A549 (cell line): ENCODE data around the gene AP2A2. TPM values are rescaled to one million over a fixed set of nuclear protein-coding genes. Genes with fewer than 3 reads are reported as not detected.

ENCODE experiments used
- ATAC-seq, 2 experiments: fragments of 200-7000 bp in 1 of 2; fragments of >200 bp in 1 of 2; cut with Nextera tagmentation in 1 of 2; cut with Tn5 transposase in 1 of 2; 3 replicates each; pipeline versions ENCODE4 v1.8.0 to v1.9.1; 2018 to 2020; ENCODE audit warnings: mild to moderate bottlenecking in 1 of 2, moderate library complexity in 1 of 2
- CTCF ChIA-PET: fragments of 300-600 bp; sonication (Branson Sonifier 250); formaldehyde crosslinking; extraction: SDS; loops from one replicate; lab custom pipeline; 2021; ENCODE audit warnings: antibody characterized with exemption, inconsistent platforms; lab: Yijun Ruan, JAX
- POLR2A ChIA-PET: fragments of 350-600 bp; formaldehyde crosslinking; extraction: SDS; loops from one replicate; lab custom pipeline; 2021; ENCODE audit warnings: antibody characterized with exemption, inconsistent platforms; lab: Yijun Ruan, JAX
- DNase-seq, 2 experiments: peaks; one replicate each; pipeline versions ENCODE4 v3.0.0 to v3.0.0-alpha.2; 2011 to 2016; ENCODE audit warnings: low read depth in 1 of 2, low spot score in 1 of 2
- FAIRE-seq: peaks from 2 replicates; lab custom pipeline; 2011; peaks lifted over from hg19 to GRCh38; lab: Jason Lieb, UNC
- H3K27ac ChIP-seq, 2 experiments: fragments of >200 bp; sonication (Bioruptor Twin); formaldehyde crosslinking; 3 replicates each; pipeline ENCODE4 v1.5.1; 2016 to 2017
- H3K4me1 ChIP-seq: fragments of >200 bp; sonication (Bioruptor Twin); formaldehyde crosslinking; 3 replicates; pipeline ENCODE4 v1.6.1; 2016
- H3K4me2 ChIP-seq: fragments of >200 bp; sonication (Bioruptor Twin); formaldehyde crosslinking; 3 replicates; pipeline ENCODE4 v1.6.1; 2016
- H3K4me3 ChIP-seq: fragments of >200 bp; sonication (Bioruptor Twin); formaldehyde crosslinking; 3 replicates; pipeline ENCODE4 v1.5.1; 2016
- H3K9me3 ChIP-seq: fragments of >200 bp; sonication (Bioruptor Twin); formaldehyde crosslinking; 3 replicates; pipeline ENCODE4 v1.6.1; 2016
- ATOH8 ChIP-seq: fragments of 250-450 bp; sonication (Bioruptor Pico); IDR thresholded peaks from 2 replicates; pipeline ENCODE4 v1.5.0; 2020; ENCODE audit warnings: low read depth, mild to moderate bottlenecking, moderate library complexity
- BHLHE40 ChIP-seq: IDR thresholded peaks from 2 replicates; pipeline ENCODE4 v1.6.1; 2012; ENCODE audit warnings: low read depth, low read length, inconsistent platforms
- CBX8 ChIP-seq: fragments of 200-600 bp; sonication (generic); IDR thresholded peaks from 2 replicates; pipeline ENCODE4 v1.6.1; 2016
- CTCF ChIP-seq: fragments of >200 bp; sonication (Bioruptor Twin); formaldehyde crosslinking; IDR thresholded peaks from 3 replicates; pipeline ENCODE4 v1.5.1; 2016
- ELK1 ChIP-seq: fragments of 150-350 bp; IDR thresholded peaks from 2 replicates; pipeline ENCODE4 v1.6.1; 2014; ENCODE audit warnings: low read depth, mild to moderate bottlenecking, low read length
- FOSB ChIP-seq: fragments of 250-450 bp; sonication (Bioruptor Pico); IDR thresholded peaks from 2 replicates; pipeline ENCODE4 v1.5.0; 2020; ENCODE audit warnings: mild to moderate bottlenecking, moderate library complexity
- GATA3 ChIP-seq: IDR thresholded peaks from 2 replicates; pipeline ENCODE4 v1.6.1; 2012; ENCODE audit warnings: borderline replicate concordance
- HDAC2 ChIP-seq: fragments of 200-600 bp; sonication (generic); IDR thresholded peaks from 2 replicates; pipeline ENCODE4 v1.6.1; 2016
- HES2 ChIP-seq: fragments of >200 bp; sonication (Bioruptor Twin); formaldehyde crosslinking; IDR thresholded peaks from 2 replicates; pipeline ENCODE4 v1.6.1; 2016
- HMGXB4 ChIP-seq: fragments of 250-450 bp; sonication (Bioruptor Pico); IDR thresholded peaks from 2 replicates; pipeline ENCODE4 v1.5.0; 2021; ENCODE audit warnings: mild to moderate bottlenecking, moderate library complexity, borderline replicate concordance
- HOXA7 ChIP-seq: fragments of 250-450 bp; sonication (Bioruptor Pico); IDR thresholded peaks from 2 replicates; pipeline ENCODE4 v1.5.0; 2020; ENCODE audit warnings: mild to moderate bottlenecking, moderate library complexity
- KDM5A ChIP-seq: fragments of 200-600 bp; sonication (generic); IDR thresholded peaks from 2 replicates; pipeline ENCODE4 v1.6.1; 2016; ENCODE audit warnings: antibody characterized with exemption, mild to moderate bottlenecking
- MAFK ChIP-seq: fragments of 450-650 bp; IDR thresholded peaks from 2 replicates; pipeline ENCODE4 v1.6.1; 2014; ENCODE audit not compliant: partially characterized antibody
- MAZ ChIP-seq: fragments of 150-350 bp; IDR thresholded peaks from 2 replicates; pipeline ENCODE4 v1.6.1; 2014; ENCODE audit warnings: antibody characterized with exemption, low read depth, low read length, borderline replicate concordance
- NPAS2 ChIP-seq: fragments of 250-450 bp; sonication (Bioruptor Pico); IDR thresholded peaks from 2 replicates; pipeline ENCODE4 v1.8.0; 2022; ENCODE audit warnings: mild to moderate bottlenecking, moderate library complexity, borderline replicate concordance
- NR3C1 ChIP-seq: fragments of >200 bp; sonication (Bioruptor Twin); formaldehyde crosslinking; IDR thresholded peaks from 3 replicates; pipeline ENCODE4 v1.6.1; 2017
- PBX3 ChIP-seq: IDR thresholded peaks from 2 replicates; pipeline ENCODE4 v1.6.1; 2012
- RAD21 ChIP-seq, 2 experiments: fragments of >200 bp in 1 of 2; sonication (Bioruptor Twin) in 1 of 2; formaldehyde crosslinking in 1 of 2; IDR thresholded peaks in 1 of 2; conservative IDR thresholded peaks in 1 of 2; 2 replicates in 1 of 2; 3 replicates in 1 of 2; pipeline ENCODE4 v1.6.1; 2012 to 2018; ENCODE audit warnings: inconsistent platforms in 1 of 2
- RFX5 ChIP-seq: fragments of 450-650 bp; IDR thresholded peaks from 2 replicates; pipeline ENCODE4 v1.7.1; 2014; ENCODE audit warnings: antibody characterized with exemption, mild to moderate bottlenecking, moderate library complexity
- WGBS: methylation state at CpG from one replicate; pipeline ENCODE4 v1.1.6; 2017; ENCODE audit errors: missing lambda C conversion rate; 5-methylcytosine and 5-hydroxymethylcytosine counted together
- polyA plus RNA-seq, 4 experiments: library from polyadenylated mRNA; depleted of rRNA in 3 of 4; stranded (reverse); fragments of >200 nt; fragmentation: RNase III in 1 of 4; extraction: RNeasy Plus Mini Kit Qiagen cat#74134 plus additional on column Dnase treatment in 1 of 4; gene quantifications; 2 replicates in 3 of 4; 3 replicates in 1 of 4; pipeline ENCODE4 v1.2.3, GENCODE V29; 2011 to 2017

Gene AP2A2
- polyA plus RNA-seq, 2 of the 4 experiments (the other 2 are of a cell fraction) = 39.4 to 60.4 TPM

GRCh38 chr11:886568-886967, 39.1 kb upstream of the AP2A2 start (continued):
- TF ChIP-seq HMGXB4 (CRISPR knock-in tag) (no peak), CBX8 (no peak), RFX5 (no peak), HOXA7 (CRISPR knock-in tag) (no peak), ELK1 (no peak), HES2 (no peak), ATOH8 (no peak)
- TF ChIP-seq, all 56 proteins: peak for 0

- 96% methylated on average over 13 of the region's 14 CpGs for whole genome bisulfite sequencing
- Histone ChIP-seq H3K4me1 (no peaks in the 10 kb centered on the region), H3K4me2 (no peak overlapping the region), H3K27ac (no peak overlapping the region), H3K4me3 (no peak overlapping the region), H3K9me3 (no peaks in the 10 kb centered on the region)
- FAIRE-seq (no peak), DNase-seq (no peak), ATAC-seq (no peak)
- no peak for TF ChIP-seq PBX3
- no peak for TF ChIP-seq BHLHE40
- no peak for TF ChIP-seq MAFK
- TF ChIP-seq NPAS2 (CRISPR knock-in tag) = no peak
- TF ChIP-seq RAD21 (conservative IDR thresholded peaks at IDR 0.05 in 1 of 2, IDR thresholded peaks at IDR 0.05 in 1 of 2) = no peak
- TF ChIP-seq FOSB (CRISPR knock-in tag) = no peak
- TF ChIP-seq CBX8 = no peak
- no peak for TF ChIP-seq HDAC2
- no peak for TF ChIP-seq MAZ
- TF ChIP-seq NR3C1 = no peak
- TF ChIP-seq CTCF = no peak
- no peak for TF ChIP-seq KDM5A
- TF ChIP-seq GATA3 = no peak
- ChIA-PET POLR2A (no interaction called here), CTCF (interaction anchor here (2.9 kb wide), 1 partner anchor 164 kb away, joined by 11 read pairs; no protein-coding TSS in a partner anchor)
These were observed 38.1 kb upstream of the AP2A2 start for GRCh38 chr11:887589-887988.
